GM12878 (cell line): Measurements from ENCODE around the gene GTPBP1. TPM values are rescaled to one million over a fixed set of nuclear protein-coding genes. Genes with fewer than 3 reads are reported as not detected.

Experiments
- ATAC-seq: fragments of 200-7000 bp; cut with Tn5 transposase; 3 replicates; pipeline ENCODE4 v1.9.1; 2020; ENCODE audit warnings: mild to moderate bottlenecking, moderate library complexity
- BruUV-seq: library from RNA; stranded (reverse); fragments of 400-500 nt; replicated peaks from 2 replicates; lab custom pipeline; 2021; lab: Mats Ljungman, UMichigan
- CTCF ChIA-PET: fragments of 300-600 bp; sonication (Branson Sonifier 250); formaldehyde crosslinking; extraction: SDS; loops from one replicate; lab custom pipeline; 2021; ENCODE audit warnings: inconsistent platforms; lab: Yijun Ruan, JAX
- POLR2A ChIA-PET: fragments of 350-600 bp; formaldehyde crosslinking; extraction: SDS; loops from one replicate; lab custom pipeline; 2021; ENCODE audit warnings: inconsistent platforms; lab: Charles Lee
- RAD21 ChIA-PET: fragments of 300-600 bp; sonication (Branson Sonifier 250); formaldehyde crosslinking; loops from one replicate; lab custom pipeline; 2023; ENCODE audit warnings: antibody characterized with exemption; ENCODE audit not compliant: unreplicated experiment; lab: Charles Lee
- SMC1A ChIA-PET: fragments of 300-600 bp; sonication (Branson Sonifier 250); formaldehyde crosslinking; loops from one replicate; lab custom pipeline; 2023; ENCODE audit not compliant: unreplicated experiment, uncharacterized antibody; lab: Charles Lee
- DNase-seq: peaks from one replicate; pipeline ENCODE4 v3.0.0-alpha.2; 2011; ENCODE audit warnings: low read depth, low spot score
- FAIRE-seq: peaks from 3 replicates; lab custom pipeline; 2011; peaks lifted over from hg19 to GRCh38; lab: Jason Lieb, UNC
- H2AFZ ChIP-seq: 2 replicates; pipeline ENCODE4 v1.6.0; 2011; ENCODE audit warnings: low read depth, low read length, control low read depth; ENCODE audit not compliant: control insufficient read depth
- H3K27ac ChIP-seq: 2 replicates; pipeline ENCODE4 v1.5.1; 2011; ENCODE audit warnings: control low read depth; ENCODE audit not compliant: control insufficient read depth, insufficient read depth
- H3K27me3 ChIP-seq, 2 experiments: replicated peaks in 1 of 2; 2 replicates each; pipeline versions ENCODE4 v1.6.0 to v1.6.1; 2011; ENCODE audit warnings: low read length in 1 of 2; ENCODE audit not compliant: control insufficient read depth in 2 of 2, insufficient read depth in 2 of 2
- H3K36me3 ChIP-seq, 2 experiments: 2 replicates each; pipeline ENCODE4 v1.5.1; 2011; ENCODE audit warnings: low read length in 1 of 2; ENCODE audit not compliant: control insufficient read depth in 2 of 2, insufficient read depth in 2 of 2
- H3K4me1 ChIP-seq: 2 replicates; pipeline ENCODE4 v1.6.1; 2011; ENCODE audit warnings: mild to moderate bottlenecking, low read length, moderate library complexity, mixed read lengths; ENCODE audit not compliant: control insufficient read depth, insufficient read depth
- H3K4me2 ChIP-seq: 2 replicates; pipeline ENCODE4 v1.6.0; 2011; ENCODE audit warnings: control low read depth; ENCODE audit not compliant: control insufficient read depth, insufficient read depth
- H3K4me3 ChIP-seq: fragments of 200-600 bp; sonication (generic); 2 replicates; pipeline ENCODE4 v1.5.1; 2016
- H3K79me2 ChIP-seq: 2 replicates; pipeline ENCODE4 v1.6.0; 2011; ENCODE audit warnings: low read length; ENCODE audit not compliant: control insufficient read depth, insufficient read depth
- H3K9ac ChIP-seq: 2 replicates; pipeline ENCODE4 v1.8.0; 2011; ENCODE audit warnings: low read length, control low read depth, mixed read lengths; ENCODE audit not compliant: control insufficient read depth, insufficient read depth
- H3K9me3 ChIP-seq: replicated peaks from 3 replicates; pipeline ENCODE4 v1.5.1; 2011; ENCODE audit warnings: mild to moderate bottlenecking, low read length; ENCODE audit not compliant: control insufficient read depth, insufficient read depth
- H4K20me1 ChIP-seq: 2 replicates; pipeline ENCODE4 v1.6.0; 2011; ENCODE audit not compliant: control insufficient read depth, insufficient read depth
- ESRRA ChIP-seq: IDR thresholded peaks from 2 replicates; pipeline ENCODE4 v1.6.1; 2012; ENCODE audit warnings: mild to moderate bottlenecking, low read length, improper control_type of control experiment
- HDAC2 ChIP-seq: fragments of 200-600 bp; sonication (generic); IDR thresholded peaks from 2 replicates; pipeline ENCODE4 v1.6.1; 2017
- IKZF2 ChIP-seq, 2 experiments: fragments of 450-650 bp; IDR thresholded peaks; 2 replicates each; pipeline ENCODE4 v1.6.1; 2017; ENCODE audit warnings: mild to moderate bottlenecking in 2 of 2, moderate library complexity in 2 of 2
- IRF5 ChIP-seq: fragments of 450-650 bp; IDR thresholded peaks from 2 replicates; pipeline ENCODE4 v1.6.1; 2017; ENCODE audit warnings: borderline replicate concordance
- KDM1A ChIP-seq: fragments of 200-600 bp; sonication (generic); IDR thresholded peaks from 2 replicates; pipeline ENCODE4 v1.6.1; 2016; ENCODE audit warnings: borderline replicate concordance
- MYC ChIP-seq: IDR thresholded peaks from 2 replicates; pipeline ENCODE4 v1.6.1; 2011; ENCODE audit warnings: mild to moderate bottlenecking, low read length, moderate library complexity, inconsistent platforms; ENCODE audit not compliant: insufficient read depth, insufficient replicate concordance, insufficient read length, severe bottlenecking
- PML ChIP-seq: IDR thresholded peaks from 2 replicates; pipeline ENCODE4 v1.6.1; 2012; ENCODE audit warnings: low read length, inconsistent platforms
- RCOR1 ChIP-seq: conservative IDR thresholded peaks from 2 replicates; pipeline ENCODE4 v1.6.1; 2012; ENCODE audit warnings: low read depth, low read length, improper control_type of control experiment
- RFX5 ChIP-seq: IDR thresholded peaks from 2 replicates; pipeline ENCODE4 v1.6.1; 2011; ENCODE audit warnings: low read depth, low read length, improper control_type of control experiment
- TAF1 ChIP-seq: IDR thresholded peaks from 2 replicates; pipeline ENCODE4 v1.6.1; 2011; ENCODE audit warnings: mild to moderate bottlenecking, low read depth, low read length, borderline replicate concordance
- WRNIP1 ChIP-seq: IDR thresholded peaks from 2 replicates; pipeline ENCODE4 v1.6.1; 2011; ENCODE audit warnings: low read depth, low read length, improper control_type of control experiment, borderline replicate concordance
- WGBS: methylation state at CpG from one replicate; pipeline ENCODE4 v1.1.6; 2016; ENCODE audit warnings: low lambda C conversion rate; ENCODE audit not compliant: insufficient replicate concordance, insufficient coverage; ENCODE audit errors: missing lambda C conversion rate; 5-methylcytosine and 5-hydroxymethylcytosine counted together
- in situ Hi-C: fragments of 300-500 bp; cut with MboI; formaldehyde crosslinking; loops from 9 replicates; pipeline ENCODE4 v1.14.3; 2018; ENCODE audit warnings: mixed read lengths
- intact Hi-C: fragments of 100-400 bp; cut with micrococcal nuclease; formaldehyde crosslinking; loops from one replicate; pipeline ENCODE4 v1.14.2; 2022; ENCODE audit not compliant: unreplicated experiment
- polyA plus RNA-seq, 11 experiments: library from polyadenylated mRNA; depleted of rRNA in 4 of 11; unstranded in 6 of 11; stranded (reverse) in 5 of 11; fragments of >200 nt; fragmentation: Nextera tagmentation in 4 of 11; fragmentation: Illumina TruSeq in 1 of 11; extraction: Ambion mirVana in 4 of 11; extraction: Trizol in 1 of 11; gene quantifications; 1 replicate in 1 of 11; 2 replicates in 10 of 11; pipeline versions ENCODE4 v1.2.1 to v1.2.3, GENCODE V29; 2011 to 2016; ENCODE audit warnings: inconsistent platforms in 2 of 11, missing spikeins in 2 of 11, low read depth in 1 of 11
- total RNA-seq, 4 experiments: library from RNA; depleted of rRNA in 3 of 4; stranded (reverse); fragments of >200 nt in 3 of 4; fragmentation: Illumina TruSeq in 1 of 4; extraction: Trizol in 1 of 4; gene quantifications; 2 replicates each; pipeline versions ENCODE4 v1.2.1 to v1.2.3, GENCODE V29; 2013 to 2021

Gene GTPBP1
- total and polyA plus RNA-seq, 10 of the 15 experiments (the other 5 are each of a cell fraction or from before 2014, with no cell fraction given), result 0.89 to 63.1 (median 34.2) TPM

- intact Hi-C loops, result no loop called here
- H3K4me1 ChIP-seq, result no peaks in the 10 kb centered on the region
- POLR2A ChIA-PET, result no interaction called here
- no peaks in the 10 kb centered on the region for H3K27me3 ChIP-seq
- H3K9me3 ChIP-seq, result no peaks in the 10 kb centered on the region
- BruUV-seq, result no TSS peak
- H3K36me3 ChIP-seq, result peaks cover 32 to 51% of the 10 kb centered on the region in 2 experiments
- no peak for FAIRE-seq
- H3K4me3 ChIP-seq, result no peak overlapping the region
- SMC1A ChIA-PET, result no interaction called here
- ATAC-seq, result no peak
- H3K4me2 ChIP-seq, result no peak overlapping the region
- H2AFZ ChIP-seq, result no peak overlapping the region
- H4K20me1 ChIP-seq, result peaks cover 9% of the 10 kb centered on the region
- H3K9ac ChIP-seq, result no peak overlapping the region
- no peak overlapping the region for H3K27ac ChIP-seq
- H3K79me2 ChIP-seq, result peaks cover 16% of the 10 kb centered on the region
- in situ Hi-C loops, result no loop called here
- 94% methylated on average over 6 of the region's 6 CpGs for whole genome bisulfite sequencing
- CTCF ChIA-PET, result no interaction called here
- RAD21 ChIA-PET, result no interaction called here
- DNase-seq, result no peak
- TF ChIP-seq TAF1, result no peak
- no peak for TF ChIP-seq RCOR1
- TF ChIP-seq MYC, result no peak
- no peak for TF ChIP-seq KDM1A
- TF ChIP-seq ESRRA, result no peak
- no peak for TF ChIP-seq IRF5
- no peak for TF ChIP-seq WRNIP1
- TF ChIP-seq RFX5, result no peak
- no peak for TF ChIP-seq HDAC2
- TF ChIP-seq PML, result no peak
- TF ChIP-seq IKZF2 (IDR thresholded peaks at IDR 0.05), result no peak
These were observed 12.7 kb downstream of the GTPBP1 start for GRCh38 chr22:38718414-38718813.
